Colonic mucosa (tissue), 4 donors: ENCODE data around the gene BTG2. TPM values are rescaled to one million over a fixed set of nuclear protein-coding genes. Genes with fewer than 3 reads are reported as not detected.

ENCODE experiments used
- DNase-seq: peaks from one replicate; pipeline ENCODE4 v3.0.0-alpha.2; 2020
- H3K27ac ChIP-seq: fragments of 200-600 bp; one replicate; pipeline ENCODE4 v1.8.0; 2021
- H3K27me3 ChIP-seq: fragments of 200-600 bp; one replicate; pipeline ENCODE4 v1.8.0; 2021
- H3K36me3 ChIP-seq: fragments of 200-600 bp; one replicate; pipeline ENCODE4 v1.8.0; 2021
- H3K4me1 ChIP-seq: fragments of 200-600 bp; one replicate; pipeline ENCODE4 v1.8.0; 2021; ENCODE audit warnings: mild to moderate bottlenecking
- H3K4me3 ChIP-seq: fragments of 200-600 bp; one replicate; pipeline ENCODE4 v1.8.0; 2021
- H3K9ac ChIP-seq, 2 donors: one replicate each; pipeline ENCODE4 v1.7.0; 2013; ENCODE audit warnings: control low read depth in 2 of 2, low read depth in 2 of 2, low read length in 2 of 2
- H3K9me3 ChIP-seq: fragments of 200-600 bp; one replicate; pipeline ENCODE4 v1.8.0; 2021
- CTCF ChIP-seq: fragments of 200-600 bp; IDR thresholded peaks from one replicate; pipeline ENCODE4 v1.8.0; 2022; ENCODE audit warnings: antibody characterized with exemption, mild to moderate bottlenecking
- intact Hi-C: fragments of 100-400 bp; cut with DNase I; formaldehyde crosslinking; loops from one replicate; pipeline ENCODE4 v1.14.1; 2022
- total RNA-seq, 2 donors: library from RNA; stranded (reverse); fragmentation: NEBNext Ultra II Directional in 1 of 2; extraction: Animal tissue kit (Norgen Biotek cat#: 25700) in 1 of 2; gene quantifications; one replicate each; pipeline ENCODE4 v1.2.1, GENCODE V29; 2021
- donor health status: healthy.
- donor health status: DM: no; HTN: no; CAD: no.
- donor health status: DM: no; HTN: no; CAD: no.

The BTG2 gene
- total RNA-seq, 2 donors from 2014 or later: 66.4 to 88.0 TPM

- Histone ChIP-seq H3K4me3 (no peak overlapping the region), H3K36me3 (no peaks in the 10 kb centered on the region), H3K27me3 (no peaks in the 10 kb centered on the region), H3K27ac (no peak overlapping the region), H3K4me1 (no peaks in the 10 kb centered on the region), H3K9me3 (no peaks in the 10 kb centered on the region), H3K9ac (no peak overlapping the region)
- intact Hi-C loops: loop anchor here (10.0 kb wide), 1 partner anchor 351 kb away; no protein-coding TSS in a partner anchor
- no peak for DNase-seq
- TF ChIP-seq CTCF: no peak
These were observed 48.2 kb downstream of the BTG2 start for GRCh38 chr1:203353486-203353885.

GRCh38 chr1:203354246-203354645 lies 48.9 kb downstream of the BTG2 start:
- Histone ChIP-seq H3K4me1 (no peaks in the 10 kb centered on the region), H3K36me3 (no peaks in the 10 kb centered on the region), H3K4me3 (no peak overlapping the region), H3K27ac (peak overlapping the region; percentile 12), H3K9me3 (no peaks in the 10 kb centered on the region), H3K27me3 (no peaks in the 10 kb centered on the region), H3K9ac (no peak overlapping the region)
- TF ChIP-seq CTCF: no peak
- intact Hi-C loops: loop anchor here (10.0 kb wide), 1 partner anchor 351 kb away; no protein-coding TSS in a partner anchor
- no peak for DNase-seq

GRCh38 chr1:203359010-203359571 lies 53.8 kb downstream of the BTG2 start:
- Histone ChIP-seq H3K9ac (no peak overlapping the region), H3K36me3 (no peaks in the 10 kb centered on the region), H3K27me3 (no peaks in the 10 kb centered on the region), H3K4me3 (no peak overlapping the region), H3K9me3 (no peaks in the 10 kb centered on the region), H3K27ac (no peak overlapping the region), H3K4me1 (no peaks in the 10 kb centered on the region)
- DNase-seq: no peak
- TF ChIP-seq CTCF: no peak
- intact Hi-C loops: loop anchor here (10.0 kb wide), 1 partner anchor 346 kb away; no protein-coding TSS in a partner anchor

Other genes with a start within 250 kb of the BTG2 start
- gene MYOG, start 219.5 kb upstream of the BTG2 start, total RNA-seq: not detected
- gene ADORA1, start 177.8 kb upstream of the BTG2 start, total RNA-seq: 1 to 10 TPM in 1 of 2 donors, under 1 TPM in 1; 0.42 to 1.6 TPM
- not detected for gene MYBPH, start 129.7 kb upstream of the BTG2 start, total RNA-seq
- 1 to 10 TPM in 1 of 2 donors, under 1 TPM in 1; 0.61 to 1.3 TPM for gene CHI3L1, start 118.8 kb upstream of the BTG2 start, total RNA-seq
- gene CHIT1, start 75.8 kb upstream of the BTG2 start, total RNA-seq: under 1 TPM in 1 of 2 donors, not detected in 1; 0.30 TPM
- 10 to 100 TPM; 38.6 to 49.3 TPM for gene FMOD, start 45.6 kb downstream of the BTG2 start, total RNA-seq
- gene PRELP, start 170.3 kb downstream of the BTG2 start, total RNA-seq: 1 to 10 TPM; 2.4 to 9.3 TPM
- not detected for gene OPTC, start 188.6 kb downstream of the BTG2 start, total RNA-seq